HG03442 (cell line): Measurements from ENCODE around the gene ETFA.

ENCODE experiments used
- ATAC-seq: cut with Tn5 transposase; IDR thresholded peaks from one replicate; pipeline ENCODE4 v1.9.1; 2021; ENCODE audit warnings: mild to moderate bottlenecking, moderate library complexity; ENCODE audit not compliant: unreplicated experiment

ETFA gene

GRCh38 chr15:76198456-76199105 lies 112.7 kb downstream of the ETFA start:
- ATAC-seq = no peak

DNA sequence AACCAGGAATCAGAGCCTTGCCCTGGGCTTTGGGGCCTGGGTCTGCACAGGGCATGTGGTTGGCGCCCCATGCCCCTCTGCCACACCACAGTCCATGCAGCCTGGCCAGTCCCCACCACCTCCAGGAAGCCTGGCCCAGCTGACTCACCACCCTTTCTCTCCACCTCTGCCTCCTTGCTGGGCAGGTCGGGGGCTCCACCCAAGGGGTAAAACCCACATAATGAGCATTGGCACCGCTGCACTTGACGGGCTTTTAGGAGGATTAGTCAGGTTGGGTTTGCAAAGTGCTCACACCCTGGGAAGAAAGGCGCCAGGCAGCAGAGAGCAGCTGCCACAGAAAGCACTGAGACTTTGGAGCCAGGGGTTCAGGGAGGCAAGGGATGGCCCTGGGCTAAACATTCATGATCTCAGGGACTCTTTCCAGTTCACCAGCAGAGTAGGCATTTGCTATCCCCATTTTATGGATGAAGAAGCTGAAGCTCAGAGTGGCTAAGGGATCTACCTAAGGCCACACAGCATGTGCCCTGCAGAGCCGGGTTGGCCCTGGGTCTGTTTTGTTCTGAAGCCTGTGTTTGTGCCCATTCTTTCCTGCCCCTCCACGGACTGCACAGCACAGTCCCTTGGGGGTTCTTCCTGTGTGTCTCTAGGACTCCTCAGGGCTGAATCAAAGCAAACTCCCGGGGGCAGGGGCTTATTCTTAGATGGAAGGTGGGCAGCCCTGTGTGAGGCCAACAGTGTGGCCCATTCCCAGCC lies 113.4 kb downstream of the ETFA start:
- ATAC-seq = no peak

DNA sequence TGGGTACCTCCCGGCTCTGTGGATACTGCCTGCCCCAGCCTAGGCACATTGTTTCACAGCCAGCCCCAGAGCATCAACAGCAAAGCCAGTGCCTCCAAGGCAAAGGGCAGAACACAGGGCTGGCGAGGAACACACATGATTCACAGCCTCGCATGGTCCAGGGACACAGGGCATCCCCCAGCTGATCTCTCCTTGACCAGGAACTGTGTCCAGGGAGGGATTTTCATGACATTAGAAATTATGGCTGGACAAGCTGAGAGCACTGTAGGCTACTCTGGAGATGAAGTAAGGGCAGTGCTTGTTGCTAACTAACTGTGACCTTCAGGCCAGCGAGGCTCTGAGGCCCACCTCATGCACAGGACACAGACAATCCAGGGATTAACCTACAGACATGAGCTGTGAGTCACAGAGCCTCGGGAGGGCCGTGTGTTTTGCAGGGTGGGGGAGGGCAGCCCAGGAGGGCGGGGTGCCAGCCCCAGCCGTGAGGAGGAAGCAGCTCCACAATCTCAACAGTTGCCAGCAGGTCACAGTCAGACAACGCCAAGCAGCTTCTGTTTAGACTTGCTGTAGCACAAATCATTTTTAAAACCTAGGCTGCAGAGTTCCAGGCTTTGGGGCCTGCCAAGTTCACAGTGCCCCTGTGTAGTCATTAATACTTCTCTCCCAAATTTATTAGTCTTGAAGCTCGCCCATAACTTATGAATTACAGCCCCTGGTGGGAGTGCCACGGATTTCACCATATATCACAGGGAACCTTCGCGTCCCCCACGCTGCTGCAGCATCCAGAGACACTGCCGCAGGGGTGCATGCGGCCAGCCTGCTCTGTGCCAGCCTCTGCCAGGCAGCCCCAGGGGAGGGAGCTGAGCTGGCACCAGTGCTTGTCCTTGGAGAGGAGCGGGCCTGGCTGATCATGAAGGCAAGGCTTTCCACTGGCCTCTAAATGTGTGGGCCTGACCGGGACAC lies 114.7 kb downstream of the ETFA start:
- no peak for ATAC-seq

GRCh38 chr15:76195506-76196268 lies 115.6 kb downstream of the ETFA start:
- ATAC-seq = no peak

DNA sequence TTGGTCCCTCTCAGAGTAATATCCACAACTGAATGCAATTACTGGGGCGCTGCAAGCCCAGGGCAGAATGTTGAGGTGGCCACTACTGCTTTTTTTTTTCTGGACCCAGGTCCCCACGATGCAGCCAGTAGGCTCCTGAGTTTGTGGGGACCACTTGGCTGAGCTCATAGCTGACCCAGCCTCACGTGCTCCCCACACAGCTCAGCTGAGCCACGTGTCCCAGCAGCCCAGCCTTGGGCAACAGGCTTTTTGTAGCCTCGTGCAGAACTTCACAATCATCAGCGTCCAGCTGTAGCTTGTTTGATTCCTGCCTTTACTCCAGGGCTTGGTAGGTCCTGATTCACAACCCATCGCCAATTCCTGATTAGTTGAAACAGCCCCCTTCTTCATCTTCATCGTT lies 117.3 kb downstream of the ETFA start:
- no peak for ATAC-seq

DNA sequence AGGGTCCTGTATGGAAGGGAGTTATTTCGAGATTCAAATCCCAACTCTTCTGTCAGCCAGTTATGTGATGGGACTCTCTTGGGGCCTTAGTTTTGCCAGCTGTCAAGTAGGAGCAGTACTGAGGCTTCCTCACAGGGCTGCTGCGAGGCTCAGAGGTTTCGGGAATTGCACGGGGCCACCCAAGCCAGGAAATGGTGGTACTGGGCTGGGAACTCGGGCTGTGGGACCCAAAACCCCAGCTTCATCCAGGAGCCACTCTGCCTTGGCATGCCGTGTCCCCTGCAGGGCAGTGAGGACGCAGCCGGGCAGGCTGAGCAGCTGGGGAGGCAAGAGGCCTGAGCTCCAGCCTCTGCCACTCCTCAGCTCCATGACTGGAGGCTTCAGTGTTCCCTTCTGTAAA lies 118.6 kb downstream of the ETFA start:
- ATAC-seq = no peak

DNA sequence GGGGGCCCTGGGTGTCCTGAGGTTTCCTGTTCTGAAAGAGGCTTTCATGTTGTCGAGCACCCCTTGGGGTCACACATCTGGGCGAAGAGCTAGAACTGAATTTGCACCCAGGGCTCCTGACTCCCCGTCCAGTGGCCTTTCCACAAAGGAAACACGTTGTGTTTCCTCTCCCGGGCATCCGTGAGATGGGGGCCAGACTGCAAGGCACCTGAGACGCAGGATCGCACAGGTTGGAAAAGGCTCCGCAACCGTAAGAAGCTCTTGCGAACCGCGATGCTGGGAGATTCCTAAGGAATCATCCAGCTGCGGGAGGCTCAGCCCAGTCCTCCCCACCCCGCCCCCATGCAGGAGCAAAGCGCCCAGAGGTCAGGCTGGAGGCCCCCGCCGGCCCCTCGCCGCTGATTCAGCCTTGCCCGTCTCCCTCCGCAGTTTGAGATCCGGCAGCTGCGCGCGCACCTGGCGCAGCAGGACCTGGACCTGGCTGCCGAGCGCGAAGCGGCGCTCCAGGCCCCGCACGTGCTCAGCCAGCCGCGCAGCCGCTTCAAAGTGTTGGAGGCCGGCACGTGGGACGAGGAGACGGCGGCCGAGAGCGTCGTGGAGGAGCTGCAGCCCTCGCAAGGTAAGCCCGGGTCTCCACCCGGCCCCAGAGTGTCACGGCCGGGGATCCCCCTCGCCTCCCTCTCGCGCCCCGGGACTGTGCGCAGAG lies 119.6 kb downstream of the ETFA start:
- no peak for ATAC-seq

DNA sequence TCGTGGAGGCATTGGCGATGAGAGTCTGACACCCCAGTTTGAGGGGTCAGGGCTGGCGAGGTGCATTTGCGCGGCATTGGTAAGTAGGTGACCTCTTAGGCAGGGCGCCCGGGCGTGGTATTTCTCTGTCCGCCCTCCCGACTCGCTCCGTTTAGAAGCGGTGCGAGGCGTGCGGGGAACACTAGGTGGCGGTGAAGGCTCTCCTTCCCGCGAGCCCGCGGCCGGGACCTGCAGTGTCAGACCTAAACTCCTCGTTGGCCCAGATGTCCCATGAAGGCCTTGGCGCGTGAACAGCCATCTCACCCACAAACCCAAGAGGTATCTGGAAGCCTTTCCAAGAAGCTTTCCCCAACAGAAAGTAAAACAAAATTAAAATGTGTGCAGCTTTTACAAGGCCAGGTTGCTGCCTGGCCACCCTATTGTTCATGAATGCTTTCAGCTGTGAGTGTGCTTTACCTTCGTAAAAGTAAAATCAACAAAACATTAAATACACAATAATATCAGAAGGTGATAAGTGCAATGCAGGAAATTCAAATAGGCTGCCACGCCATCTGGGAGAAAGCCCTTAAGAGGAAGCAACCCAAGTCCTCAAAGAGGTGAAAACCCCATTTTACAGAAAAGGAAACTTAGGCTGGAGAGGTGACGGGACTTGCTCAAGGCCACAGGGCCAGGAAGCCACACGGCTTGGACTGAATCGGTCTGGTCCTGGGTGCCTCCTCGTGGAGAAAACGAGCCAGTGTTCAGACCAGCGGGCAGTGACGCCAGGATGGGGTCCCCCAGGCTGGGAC lies 120.3 kb downstream of the ETFA start:
- ATAC-seq = peak; percentile 67

- no peak for ATAC-seq
Measured at GRCh38 chr15:76190070-76190564, 121.2 kb downstream of the ETFA start.

- no peak for ATAC-seq
Measured at GRCh38 chr15:76189106-76189505, 122.2 kb downstream of the ETFA start.

DNA sequence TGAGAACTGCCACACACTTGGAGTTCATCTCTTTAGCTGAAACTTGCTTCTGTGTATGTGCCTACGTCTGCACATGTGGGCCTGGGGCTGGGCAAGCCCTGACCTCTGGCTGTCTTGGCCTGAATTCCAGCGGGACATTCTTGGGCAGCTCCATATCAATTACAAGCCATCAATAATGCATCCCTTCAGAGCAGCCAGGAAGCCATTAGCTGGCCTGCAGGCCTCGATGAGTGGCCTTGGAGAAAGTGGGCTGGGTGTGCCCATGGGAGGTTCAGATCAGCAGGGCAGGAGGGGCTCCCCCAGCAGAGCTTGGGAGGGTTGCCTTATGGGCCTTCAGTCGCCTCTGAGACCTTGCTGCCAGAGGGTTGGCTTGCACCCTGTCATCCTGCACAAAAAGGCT lies 124.1 kb downstream of the ETFA start:
- no peak for ATAC-seq

DNA sequence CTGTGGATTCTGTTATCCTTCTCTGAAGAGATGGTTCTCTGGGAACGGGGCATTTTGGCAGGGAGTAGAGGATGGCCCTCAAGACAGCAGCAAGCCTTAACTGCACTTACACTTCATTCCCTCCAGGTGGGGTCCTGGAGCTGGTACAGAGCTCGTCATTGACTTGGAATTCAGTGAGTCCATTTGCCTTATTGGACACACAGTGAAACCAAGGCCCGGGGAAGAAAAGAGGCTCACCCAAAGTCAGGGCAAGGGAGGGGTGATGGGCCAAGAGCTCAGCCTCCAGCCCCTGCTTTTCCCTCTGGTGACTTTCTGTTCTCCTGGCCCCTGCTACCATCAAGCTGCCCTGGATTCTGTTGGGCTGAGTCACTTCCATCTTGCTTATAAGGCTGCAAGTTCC lies 125.6 kb downstream of the ETFA start:
- no peak for ATAC-seq

DNA sequence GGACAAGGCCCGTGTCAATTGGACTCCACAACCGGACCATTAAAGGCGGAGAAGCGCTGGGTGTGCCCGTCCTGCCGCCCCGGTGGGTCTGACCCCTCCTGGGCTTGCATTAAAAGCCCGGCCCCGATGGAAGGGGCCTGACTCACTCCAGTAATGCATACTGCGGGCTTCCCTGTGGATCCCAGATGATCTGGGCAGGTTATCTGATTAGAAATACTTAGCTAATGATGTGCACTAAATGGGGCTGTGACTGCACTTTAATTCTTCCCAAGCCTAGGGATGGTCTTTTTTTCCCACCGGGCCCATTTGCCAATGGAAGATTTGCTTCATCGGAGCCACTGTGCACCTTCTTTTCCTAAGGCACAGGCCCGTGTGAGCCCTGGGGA lies 126.6 kb downstream of the ETFA start:
- no peak for ATAC-seq

DNA sequence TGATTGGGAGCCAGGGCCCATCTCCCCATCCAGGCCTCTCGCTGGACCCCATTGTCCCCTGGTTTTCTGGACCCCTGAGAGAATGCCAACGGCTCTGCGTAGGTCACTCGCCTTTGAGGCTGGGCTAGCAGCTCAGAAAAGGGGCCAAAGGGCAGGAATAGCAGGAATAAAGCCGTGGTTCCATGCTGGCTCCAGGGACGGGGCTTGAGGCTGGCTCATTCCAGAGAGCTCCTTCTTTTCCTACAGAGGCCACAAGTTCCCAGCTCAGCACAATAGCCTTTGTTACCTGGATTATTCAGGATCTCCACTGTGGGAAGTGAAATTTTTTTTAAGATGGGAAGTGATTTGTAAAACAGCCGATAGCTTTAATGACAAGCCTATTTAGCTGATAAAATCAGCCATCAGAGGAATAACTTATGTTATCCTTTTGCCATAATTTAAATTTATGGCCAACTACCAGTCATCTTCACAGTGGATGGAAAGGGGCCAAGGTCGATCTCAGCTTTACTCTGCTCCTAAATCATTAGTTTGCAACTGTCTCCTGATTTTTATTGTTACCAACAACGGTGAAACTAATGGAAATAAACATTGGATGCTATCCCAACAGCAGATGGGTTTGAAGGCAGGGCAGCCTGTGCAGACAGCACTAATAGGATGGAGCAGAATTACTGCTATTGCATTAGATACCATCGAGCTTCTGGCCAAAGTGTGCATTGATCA lies 127.2 kb downstream of the ETFA start:
- no peak for ATAC-seq

GRCh38 chr15:76181705-76182107 lies 129.6 kb downstream of the ETFA start:
- peak; percentile 72 for ATAC-seq

GRCh38 chr15:76180321-76180720 lies 130.9 kb downstream of the ETFA start:
- ATAC-seq = no peak

GRCh38 chr15:76179023-76179422 lies 132.2 kb downstream of the ETFA start:
- ATAC-seq = no peak

- no peak for ATAC-seq
Measured at GRCh38 chr15:76178296-76179000, 132.8 kb downstream of the ETFA start.
